ENCODE data around the gene TMEM18.

TMEM18 gene

DNA sequence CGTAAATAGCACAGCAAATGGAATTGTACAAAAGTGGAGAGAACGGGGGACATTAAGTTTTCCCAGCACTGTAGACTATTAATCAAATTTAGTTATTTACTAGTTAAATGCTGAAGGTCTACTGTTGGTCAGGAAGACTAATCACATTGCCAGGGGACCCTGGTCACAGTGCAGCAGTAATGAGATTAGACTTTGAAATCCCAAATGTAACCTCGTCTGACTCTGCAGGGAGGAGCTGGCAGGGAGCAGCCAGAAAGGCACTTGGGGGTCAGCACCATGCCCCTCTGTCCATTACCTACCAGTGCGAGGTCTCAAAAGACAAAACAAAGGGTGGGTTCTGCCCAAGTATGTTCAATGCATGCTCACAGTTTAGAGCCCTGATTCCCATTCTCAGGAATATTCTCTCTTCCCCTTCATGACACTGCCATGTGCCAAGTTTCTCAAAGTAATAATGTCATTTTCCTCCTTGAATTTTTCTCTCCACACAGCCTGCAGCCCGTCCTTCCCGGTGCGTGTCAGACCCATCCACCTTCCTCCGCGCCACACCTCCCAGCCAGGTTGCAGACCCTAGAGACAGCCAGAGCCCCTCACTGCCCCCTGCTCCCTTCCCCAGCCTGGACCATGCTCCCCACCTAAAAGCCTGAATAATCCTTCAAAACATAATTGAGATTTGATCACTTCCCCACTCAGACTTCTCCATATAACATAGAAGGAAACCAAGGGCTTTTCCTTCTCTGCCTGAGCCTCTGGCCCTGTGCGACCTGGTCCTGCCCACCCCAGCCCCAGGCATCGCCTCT lies 52.5 kb downstream of the TMEM18 start:
- ChIA-PET POLR2A (ENCODE audit: low non-redundant PET) (no interaction called here), CTCF (no interaction called here)
- no peak for TF ChIP-seq CTCF (conservative IDR thresholded peaks at IDR 0.05; ENCODE audit: low read depth)
- no peak overlapping the region for H3K27ac ChIP-seq
- DNase-seq (ENCODE audit: low spot score) = no peak

DNA sequence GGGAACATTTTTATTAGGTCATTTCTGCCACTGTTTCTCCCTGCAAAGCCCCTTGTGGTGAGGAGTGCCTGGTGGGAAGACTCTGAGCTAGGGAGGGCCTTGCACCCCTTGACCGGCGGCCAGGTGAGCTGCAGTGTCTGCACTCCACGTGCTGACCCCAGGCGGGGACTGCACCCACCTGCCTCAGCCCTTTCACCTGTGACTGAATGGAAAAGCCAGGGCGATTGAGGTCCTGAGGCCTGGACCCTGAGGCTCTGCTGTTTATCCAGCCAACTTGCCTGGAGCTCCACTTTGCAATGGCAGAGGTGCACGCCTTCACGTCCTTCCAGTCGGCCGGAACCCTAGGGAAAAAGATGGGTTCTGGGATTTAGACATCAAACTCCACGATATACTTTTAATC lies 53.1 kb downstream of the TMEM18 start:
- TF ChIP-seq CTCF (conservative IDR thresholded peaks at IDR 0.05; ENCODE audit: low read depth) = no peak
- DNase-seq (ENCODE audit: low spot score) = no peak
- no peak overlapping the region for H3K27ac ChIP-seq
- ChIA-PET CTCF (no interaction called here), POLR2A (ENCODE audit: low non-redundant PET) (no interaction called here)

DNA sequence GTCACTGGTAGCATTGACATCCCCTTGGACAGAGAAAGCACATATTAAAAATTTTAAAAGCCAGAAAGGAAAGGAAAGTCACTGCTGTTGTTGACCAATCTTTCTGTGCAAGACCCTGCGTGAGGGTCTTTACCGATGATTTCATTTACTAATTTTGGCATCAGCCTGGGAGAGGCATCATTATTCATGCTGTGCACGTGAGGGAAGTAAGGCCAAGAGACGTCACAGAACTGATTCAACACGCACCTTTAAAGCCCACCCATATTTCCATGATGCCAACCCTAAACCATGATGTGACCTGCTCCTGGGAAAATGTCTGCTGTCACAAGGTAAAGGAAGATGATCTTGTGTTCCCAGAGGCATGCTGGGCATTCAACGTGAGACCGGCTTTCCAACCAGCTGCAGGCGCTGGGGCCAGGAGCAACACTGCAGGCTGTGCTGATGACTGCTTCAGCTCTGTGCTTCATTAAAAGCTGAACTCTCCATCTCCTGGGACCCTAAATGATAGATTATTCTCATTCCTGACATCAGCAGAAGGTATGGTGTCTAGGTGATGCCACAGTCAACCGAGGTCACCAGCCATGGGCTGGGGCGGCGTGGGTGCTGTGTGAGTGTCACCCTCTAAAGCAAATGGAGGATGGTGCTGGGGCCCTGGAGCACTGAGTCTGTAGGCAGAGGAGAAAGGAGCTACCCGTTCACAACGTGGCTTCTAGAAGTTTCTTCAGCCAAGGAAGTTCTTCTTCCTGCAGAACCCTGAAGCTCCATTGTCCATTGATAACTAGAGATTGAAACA lies 53.9 kb downstream of the TMEM18 start:
- ChIA-PET CTCF (interaction anchor here (0.7 kb wide), 1 partner anchor 362 kb away, joined by 3 read pairs; no protein-coding TSS in a partner anchor), POLR2A (ENCODE audit: low non-redundant PET) (no interaction called here)
- DNase-seq (ENCODE audit: low spot score) = no peak
- TF ChIP-seq CTCF (conservative IDR thresholded peaks at IDR 0.05; ENCODE audit: low read depth) = no peak
- H3K27ac ChIP-seq = no peak overlapping the region

GRCh38 chr2:622357-622756 lies 54.8 kb downstream of the TMEM18 start:
- no peak for DNase-seq (ENCODE audit: low spot score)
- H3K27ac ChIP-seq = no peak overlapping the region
- ChIA-PET POLR2A (ENCODE audit: low non-redundant PET) (no interaction called here), CTCF (interaction anchor here (0.6 to 0.8 kb wide), 2 partner anchors 10 to 23 kb away, joined by 3 read pairs; no protein-coding TSS in a partner anchor)
- TF ChIP-seq CTCF (conservative IDR thresholded peaks at IDR 0.05; ENCODE audit: low read depth) = no peak

DNA sequence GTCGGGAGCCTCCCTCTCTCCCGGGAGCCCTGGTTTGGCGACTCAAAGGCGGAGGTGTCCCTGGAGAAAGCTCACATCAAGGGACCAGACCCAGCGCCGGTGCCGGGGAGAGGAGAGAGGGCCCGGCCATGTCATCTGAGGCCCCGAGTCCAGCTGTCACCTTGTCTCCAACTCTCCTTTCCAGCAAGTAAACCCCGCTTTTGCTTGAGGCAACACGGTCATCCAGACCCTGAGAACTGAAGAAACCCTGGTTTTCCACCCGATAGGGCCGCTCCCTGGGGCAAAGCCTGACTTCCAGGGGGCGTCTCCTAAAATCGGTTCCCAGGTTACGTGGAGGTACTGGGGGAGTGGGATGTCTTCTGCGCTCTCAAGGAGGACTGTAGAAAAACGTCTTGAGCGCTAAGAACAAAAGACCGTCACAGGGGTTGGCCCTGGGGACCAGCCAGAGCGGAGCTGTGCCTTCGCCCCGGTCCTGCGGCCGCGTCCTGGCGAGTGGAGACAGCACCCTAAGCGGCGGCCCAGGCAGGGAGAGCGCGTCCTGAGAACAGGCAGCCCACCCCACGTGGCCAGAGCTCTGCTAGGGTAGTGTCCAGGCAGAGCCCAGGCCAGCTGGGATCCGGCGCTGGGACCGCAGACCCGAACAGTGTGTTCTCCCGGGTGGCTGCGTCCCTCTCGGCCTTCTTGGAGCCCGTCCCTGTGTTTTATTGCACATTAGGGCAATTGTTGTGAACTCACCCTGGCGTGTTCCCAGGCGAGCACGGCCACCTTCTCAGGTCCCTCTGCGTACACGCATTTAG lies 55.7 kb downstream of the TMEM18 start:
- no peak for TF ChIP-seq CTCF (conservative IDR thresholded peaks at IDR 0.05; ENCODE audit: low read depth)
- CTCF ChIA-PET = interaction anchor here (0.6 to 0.8 kb wide), 3 partner anchors 10 to 333 kb away, joined by 3 to 4 read pairs (median 3); no protein-coding TSS in a partner anchor
- no peak for DNase-seq (ENCODE audit: low spot score)
- no peak overlapping the region for H3K27ac ChIP-seq
- POLR2A ChIA-PET (ENCODE audit: low non-redundant PET) = no interaction called here
